Keratinocyte (primary cell): ENCODE results near the gene NCAPG. TPM values are rescaled to one million over a fixed set of nuclear protein-coding genes. Genes with fewer than 3 reads are reported as not detected.

Experiments
- DNase-seq: peaks from one replicate; pipeline ENCODE4 v3.0.0-alpha.2; 2011; ENCODE audit warnings: low read depth, missing footprints, low spot score
- FAIRE-seq: peaks from 2 replicates; lab custom pipeline; 2011; peaks lifted over from hg19 to GRCh38; lab: Jason Lieb, UNC
- H2AFZ ChIP-seq: 2 replicates; pipeline ENCODE4 v1.6.0; 2012; ENCODE audit warnings: low read length, control low read depth, inconsistent platforms; ENCODE audit not compliant: control insufficient read depth
- H3K27ac ChIP-seq: 2 replicates; pipeline ENCODE4 v1.5.1; 2011; ENCODE audit warnings: low read length; ENCODE audit not compliant: control insufficient read depth, insufficient read depth
- H3K27me3 ChIP-seq: 3 replicates; pipeline ENCODE4 v1.6.0; 2011; ENCODE audit warnings: low read length; ENCODE audit not compliant: control insufficient read depth, insufficient read depth; ENCODE audit errors: extremely low read depth
- H3K36me3 ChIP-seq, 2 experiments: 2 replicates in 1 of 2; 3 replicates in 1 of 2; pipeline ENCODE4 v1.5.1; 2011; ENCODE audit warnings: low read length in 2 of 2, mild to moderate bottlenecking in 1 of 2; ENCODE audit not compliant: control insufficient read depth in 2 of 2, insufficient read depth in 2 of 2; ENCODE audit errors: extremely low read depth in 1 of 2
- H3K4me1 ChIP-seq: 3 replicates; pipeline ENCODE4 v1.5.1; 2011; ENCODE audit warnings: low read length; ENCODE audit not compliant: control insufficient read depth, insufficient read depth; ENCODE audit errors: extremely low read depth
- H3K4me2 ChIP-seq: 3 replicates; pipeline ENCODE4 v1.6.0; 2011; ENCODE audit warnings: low read depth, low read length; ENCODE audit not compliant: control insufficient read depth, insufficient read depth; ENCODE audit errors: extremely low read depth
- H3K4me3 ChIP-seq, 3 experiments: fragments of 200-600 bp in 1 of 3; sonication (generic) in 1 of 3; 2 replicates in 2 of 3; 3 replicates in 1 of 3; pipeline ENCODE4 v1.5.1; 2011 to 2016; ENCODE audit warnings: low read length in 3 of 3, mild to moderate bottlenecking in 3 of 3, control low read depth in 2 of 3, inconsistent platforms in 1 of 3, low read depth in 1 of 3, mixed read lengths in 1 of 3, mixed run types in 1 of 3, moderate library complexity in 1 of 3; ENCODE audit not compliant: control insufficient read depth in 2 of 3, insufficient read depth in 2 of 3; ENCODE audit errors: extremely low read depth in 1 of 3
- H3K79me2 ChIP-seq: 2 replicates; pipeline ENCODE4 v1.6.0; 2012; ENCODE audit warnings: low read length; ENCODE audit not compliant: control insufficient read depth, insufficient read depth
- H3K9ac ChIP-seq: 3 replicates; pipeline ENCODE4 v1.6.0; 2011; ENCODE audit warnings: low read length; ENCODE audit not compliant: control insufficient read depth, insufficient read depth; ENCODE audit errors: extremely low read depth
- H3K9me1 ChIP-seq: 3 replicates; pipeline ENCODE4 v1.6.0; 2011; ENCODE audit warnings: low read length; ENCODE audit not compliant: control insufficient read depth, insufficient read depth; ENCODE audit errors: extremely low read depth
- H3K9me3 ChIP-seq: 2 replicates; pipeline ENCODE4 v1.5.1; 2012; ENCODE audit warnings: low read depth, low read length; ENCODE audit not compliant: control insufficient read depth
- H4K20me1 ChIP-seq: 3 replicates; pipeline ENCODE4 v1.6.0; 2011; ENCODE audit warnings: low read length; ENCODE audit not compliant: control insufficient read depth, insufficient read depth; ENCODE audit errors: extremely low read depth
- EZH2 ChIP-seq: IDR thresholded peaks from one replicate; pipeline ENCODE4 v1.6.1; 2012; ENCODE audit warnings: inconsistent platforms, mild to moderate bottlenecking, low read length, moderate library complexity
- dilution Hi-C: fragments of 300-500 bp; cut with MboI; formaldehyde crosslinking; loops from one replicate; pipeline ENCODE4 v1.7.0; 2020; ENCODE audit warnings: low sequenced_read_pairs; ENCODE audit not compliant: extremely low pct_ligation_motif_present
- polyA plus RNA-seq, 5 experiments: library from polyadenylated mRNA; depleted of rRNA in 3 of 5; stranded (reverse) in 3 of 5; stranded (forward) in 1 of 5; unstranded in 1 of 5; fragments of >200 nt; gene quantifications; 1 replicate in 1 of 5; 2 replicates in 3 of 5; 3 replicates in 1 of 5; pipeline versions ENCODE4 v1.2.1 to v1.2.3, GENCODE V29; 2011 to 2012; ENCODE audit warnings: missing spikeins in 2 of 5, low read depth in 1 of 5, low replicate concordance in 1 of 5
- TF ChIP-seq, protein P1 (sequence below), 3 experiments: IDR thresholded peaks in 1 of 3; conservative IDR thresholded peaks in 1 of 3; optimal IDR thresholded peaks in 1 of 3; 2 replicates in 2 of 3; 3 replicates in 1 of 3; pipeline versions ENCODE3 to v1.5.1; 2011; ENCODE audit warnings: low read length in 3 of 3, mild to moderate bottlenecking in 3 of 3, moderate library complexity in 2 of 3, control low read depth in 1 of 3, inconsistent platforms in 1 of 3; ENCODE audit not compliant: insufficient read depth in 2 of 3; ENCODE audit errors: extremely low read depth in 1 of 3

The NCAPG gene
- polyA plus RNA-seq, 1 donor (not counting 4 experiments of a cell fraction or from before 2014, with no cell fraction given) = 18.0 TPM

- no peaks in the 10 kb centered on the region for H3K79me2 ChIP-seq
- peak overlapping the region; percentile 87 for H3K4me2 ChIP-seq
- no peaks in the 10 kb centered on the region for H3K9me1 ChIP-seq
- H4K20me1 ChIP-seq = no peaks in the 10 kb centered on the region
- H2AFZ ChIP-seq = peak overlapping the region; percentile 81
- H3K9ac ChIP-seq = no peak overlapping the region
- FAIRE-seq (peak; percentile 20), DNase-seq (no peak)
- no peaks in the 10 kb centered on the region for H3K36me3 ChIP-seq
- no peak overlapping the region for H3K27ac ChIP-seq
- peaks cover 23% of the 10 kb centered on the region for H3K27me3 ChIP-seq
- peak; percentile 26 for TF ChIP-seq EZH2
- TF ChIP-seq, protein P1, sequence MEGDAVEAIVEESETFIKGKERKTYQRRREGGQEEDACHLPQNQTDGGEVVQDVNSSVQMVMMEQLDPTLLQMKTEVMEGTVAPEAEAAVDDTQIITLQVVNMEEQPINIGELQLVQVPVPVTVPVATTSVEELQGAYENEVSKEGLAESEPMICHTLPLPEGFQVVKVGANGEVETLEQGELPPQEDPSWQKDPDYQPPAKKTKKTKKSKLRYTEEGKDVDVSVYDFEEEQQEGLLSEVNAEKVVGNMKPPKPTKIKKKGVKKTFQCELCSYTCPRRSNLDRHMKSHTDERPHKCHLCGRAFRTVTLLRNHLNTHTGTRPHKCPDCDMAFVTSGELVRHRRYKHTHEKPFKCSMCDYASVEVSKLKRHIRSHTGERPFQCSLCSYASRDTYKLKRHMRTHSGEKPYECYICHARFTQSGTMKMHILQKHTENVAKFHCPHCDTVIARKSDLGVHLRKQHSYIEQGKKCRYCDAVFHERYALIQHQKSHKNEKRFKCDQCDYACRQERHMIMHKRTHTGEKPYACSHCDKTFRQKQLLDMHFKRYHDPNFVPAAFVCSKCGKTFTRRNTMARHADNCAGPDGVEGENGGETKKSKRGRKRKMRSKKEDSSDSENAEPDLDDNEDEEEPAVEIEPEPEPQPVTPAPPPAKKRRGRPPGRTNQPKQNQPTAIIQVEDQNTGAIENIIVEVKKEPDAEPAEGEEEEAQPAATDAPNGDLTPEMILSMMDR (optimal IDR thresholded peaks at IDR 0.05 in 1 of 3, IDR thresholded peaks at IDR 0.05 in 1 of 3, conservative IDR thresholded peaks at IDR 0.05 in 1 of 3; ENCODE audit: extremely low read depth in 1 of 3, insufficient read depth in 2 of 3, low read length in 3 of 3) = no peak
- H3K4me1 ChIP-seq = peaks cover 10% of the 10 kb centered on the region
- peak overlapping the region; percentile 33 to 65 (median 56) for H3K4me3 ChIP-seq
- dilution Hi-C loops = no loop called here
- H3K9me3 ChIP-seq = no peaks in the 10 kb centered on the region
These were observed 30.1 kb upstream of the NCAPG start for GRCh38 chr4:17780501-17781299.

DNA sequence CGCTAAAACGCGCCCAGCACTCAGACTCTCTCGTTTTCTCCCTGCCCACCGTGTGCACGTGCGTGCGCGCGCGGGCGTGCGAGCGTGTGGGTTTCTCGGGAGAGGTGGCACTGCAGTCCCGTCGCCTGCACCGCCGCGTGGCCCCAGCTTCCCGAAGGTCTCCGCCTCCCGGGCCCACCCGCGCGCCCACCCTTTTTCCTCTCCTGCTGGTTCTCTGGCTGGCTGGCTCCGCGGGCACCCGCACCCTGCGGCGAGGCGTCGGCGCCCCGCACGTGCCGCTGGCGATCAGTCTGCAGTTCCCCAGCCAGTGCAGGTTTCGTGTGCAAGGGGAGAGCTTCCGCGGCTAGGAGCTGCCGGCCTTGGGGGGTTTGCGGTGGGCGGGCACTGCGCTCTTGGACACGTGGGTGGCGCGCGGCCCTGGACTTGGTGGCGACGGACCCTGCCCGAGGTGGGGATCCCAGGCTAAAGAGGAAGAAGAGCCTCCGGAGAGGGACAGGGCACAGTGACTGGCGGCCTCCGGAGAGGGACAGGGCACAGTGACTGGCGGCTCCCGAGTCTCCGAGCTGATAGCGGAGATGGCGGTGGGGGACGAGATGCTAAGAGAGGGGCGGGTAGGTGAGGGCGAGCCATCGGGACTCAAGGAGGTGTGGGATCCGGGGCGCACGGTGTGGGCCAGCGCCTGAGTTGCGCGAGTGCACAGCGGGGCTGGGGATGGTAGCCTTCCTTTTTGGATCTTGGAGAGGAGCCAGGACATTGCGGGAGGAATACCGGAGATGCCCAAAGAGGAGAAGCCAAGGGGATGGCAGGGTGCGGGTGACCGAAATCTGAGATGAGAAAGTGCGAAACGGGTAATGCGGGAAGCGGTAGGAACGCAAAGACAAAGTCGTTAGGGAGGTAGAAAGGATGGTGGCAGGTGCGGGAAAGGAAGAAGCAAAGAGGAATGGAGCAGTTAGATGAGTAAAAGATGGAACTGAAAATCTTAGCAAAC is 29.2 kb upstream of the NCAPG start, which contains the start of gene FAM184B:
TSS of gene FAM184B (minus strand) at position 322 of the 988 bp plus-strand sequence. CDS start 322 bp downstream, outside the sequence.
- Histone ChIP-seq H3K4me1 (peaks cover 13% of the 10 kb centered on the region), H3K4me3 (peak within 1 kb of the TSS; percentile 33 to 65 (median 56)), H3K9me1 (no peaks in the 10 kb centered on the region), H3K9ac (no peak within 1 kb of the TSS), H4K20me1 (no peaks in the 10 kb centered on the region), H3K27ac (no peak within 1 kb of the TSS), H2AFZ (peak within 1 kb of the TSS; percentile 81), H3K9me3 (no peaks in the 10 kb centered on the region), H3K79me2 (no peaks in the 10 kb centered on the region), H3K4me2 (peak within 1 kb of the TSS; percentile 87), H3K27me3 (peaks cover 23% of the 10 kb centered on the region), H3K36me3 (no peaks in the 10 kb centered on the region)
- TF ChIP-seq, protein P1 (optimal IDR thresholded peaks at IDR 0.05 in 1 of 3, IDR thresholded peaks at IDR 0.05 in 1 of 3, conservative IDR thresholded peaks at IDR 0.05 in 1 of 3; ENCODE audit: extremely low read depth in 1 of 3, insufficient read depth in 2 of 3, low read length in 3 of 3) = no peak
- peak; percentile 50 for TF ChIP-seq EZH2
- dilution Hi-C loops = no loop called here
- no peak for FAIRE-seq
- no peak for DNase-seq
